C4-2B (cell line): ENCODE results near the gene SPAG9.

Experiments used
- H3K27ac ChIP-seq: fragments of 450-650 bp; 2 replicates; pipeline ENCODE4 v1.5.1; 2017
- ZFX ChIP-seq: fragments of 450-650 bp; IDR thresholded peaks from 2 replicates; pipeline ENCODE4 v1.6.1; 2017
- TF ChIP-seq, protein P1 (sequence below): fragments of 450-650 bp; conservative IDR thresholded peaks from 2 replicates; pipeline ENCODE4 v1.5.1; 2017; ENCODE audit warnings: mild to moderate bottlenecking

Gene SPAG9

GRCh38 chr17:50977487-50978159 lies 143.0 kb downstream of the SPAG9 start:
- no peak overlapping the region for H3K27ac ChIP-seq
- no peak for TF ChIP-seq ZFX
- TF ChIP-seq, protein P1, sequence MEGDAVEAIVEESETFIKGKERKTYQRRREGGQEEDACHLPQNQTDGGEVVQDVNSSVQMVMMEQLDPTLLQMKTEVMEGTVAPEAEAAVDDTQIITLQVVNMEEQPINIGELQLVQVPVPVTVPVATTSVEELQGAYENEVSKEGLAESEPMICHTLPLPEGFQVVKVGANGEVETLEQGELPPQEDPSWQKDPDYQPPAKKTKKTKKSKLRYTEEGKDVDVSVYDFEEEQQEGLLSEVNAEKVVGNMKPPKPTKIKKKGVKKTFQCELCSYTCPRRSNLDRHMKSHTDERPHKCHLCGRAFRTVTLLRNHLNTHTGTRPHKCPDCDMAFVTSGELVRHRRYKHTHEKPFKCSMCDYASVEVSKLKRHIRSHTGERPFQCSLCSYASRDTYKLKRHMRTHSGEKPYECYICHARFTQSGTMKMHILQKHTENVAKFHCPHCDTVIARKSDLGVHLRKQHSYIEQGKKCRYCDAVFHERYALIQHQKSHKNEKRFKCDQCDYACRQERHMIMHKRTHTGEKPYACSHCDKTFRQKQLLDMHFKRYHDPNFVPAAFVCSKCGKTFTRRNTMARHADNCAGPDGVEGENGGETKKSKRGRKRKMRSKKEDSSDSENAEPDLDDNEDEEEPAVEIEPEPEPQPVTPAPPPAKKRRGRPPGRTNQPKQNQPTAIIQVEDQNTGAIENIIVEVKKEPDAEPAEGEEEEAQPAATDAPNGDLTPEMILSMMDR: no peak

DNA sequence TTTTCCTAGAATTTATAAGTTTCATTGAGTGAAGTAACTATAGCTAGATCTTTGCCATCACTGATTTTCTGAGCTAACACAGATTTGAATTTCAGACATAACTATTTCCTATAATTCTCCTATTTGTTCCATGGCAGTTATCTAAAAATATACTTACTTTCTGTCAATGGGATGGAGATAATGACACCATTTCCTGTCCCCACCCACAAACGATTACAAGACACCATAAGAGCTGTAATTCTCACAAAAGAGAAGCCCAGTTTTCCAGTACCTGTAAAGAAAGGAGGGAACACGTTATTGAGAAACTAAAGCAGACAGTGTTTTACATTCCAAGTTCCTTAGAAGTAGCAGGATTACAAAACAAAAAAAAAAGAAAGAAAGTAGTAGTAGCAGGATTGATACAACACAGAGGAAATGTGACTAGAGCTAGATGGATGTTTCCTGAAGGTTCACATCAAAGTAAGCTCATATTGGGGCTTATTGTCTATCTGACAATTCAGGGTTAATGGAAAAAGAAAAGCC lies 143.7 kb downstream of the SPAG9 start:
- TF ChIP-seq, protein P1: no peak
- TF ChIP-seq ZFX: no peak

DNA sequence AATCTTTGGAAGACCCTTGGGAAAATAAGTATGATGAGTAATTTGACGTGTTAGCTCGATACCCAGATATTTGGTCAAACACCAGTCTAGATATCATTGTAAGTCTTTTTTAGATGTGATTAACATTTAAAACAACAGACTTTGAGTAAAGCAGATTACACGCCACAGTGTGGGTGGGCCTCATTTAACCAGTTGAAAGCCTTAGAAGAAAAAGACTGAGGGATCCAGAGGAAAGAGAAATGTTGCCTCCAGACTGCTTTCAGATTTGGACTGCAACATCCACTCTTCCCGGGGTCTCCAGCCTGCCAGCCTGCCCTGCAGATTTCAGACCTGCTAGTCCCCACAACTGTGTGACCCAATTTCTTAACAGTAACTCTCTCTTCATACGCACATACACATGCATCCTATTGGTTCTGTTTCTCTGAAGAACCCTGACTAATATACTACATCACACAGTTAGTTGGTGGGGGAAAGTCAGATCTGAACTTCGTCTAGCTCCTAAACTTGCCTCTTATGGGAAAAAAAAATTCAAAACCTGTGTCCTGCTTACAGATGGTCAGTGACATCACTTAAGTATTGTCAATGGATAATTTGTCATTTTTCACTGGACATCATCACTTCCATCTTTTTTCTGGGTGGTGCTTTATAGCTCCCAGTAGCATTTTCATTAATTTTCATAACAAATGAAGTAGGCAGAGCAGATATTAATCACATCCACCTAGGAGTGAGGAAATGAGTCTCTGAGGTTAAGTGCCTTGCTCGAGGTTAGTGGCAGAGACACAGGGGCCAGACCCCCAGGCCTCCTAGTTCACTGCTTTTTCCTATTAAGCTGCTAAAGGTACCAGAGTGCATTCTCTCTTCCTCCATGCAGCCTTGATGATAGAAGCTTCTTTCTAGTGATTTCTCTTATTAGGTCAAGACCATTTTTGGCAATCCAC lies 146.8 kb downstream of the SPAG9 start:
- no peak for TF ChIP-seq ZFX
- TF ChIP-seq, protein P1: no peak
- no peak overlapping the region for H3K27ac ChIP-seq

More for the DNA sequence above, 143.7 kb downstream of the SPAG9 start:
- H3K27ac ChIP-seq: no peak overlapping the region

- TF ChIP-seq, protein P1: no peak
- TF ChIP-seq ZFX: no peak
- no peak overlapping the region for H3K27ac ChIP-seq
These were observed 148.1 kb downstream of the SPAG9 start for GRCh38 chr17:50972577-50972976.

DNA sequence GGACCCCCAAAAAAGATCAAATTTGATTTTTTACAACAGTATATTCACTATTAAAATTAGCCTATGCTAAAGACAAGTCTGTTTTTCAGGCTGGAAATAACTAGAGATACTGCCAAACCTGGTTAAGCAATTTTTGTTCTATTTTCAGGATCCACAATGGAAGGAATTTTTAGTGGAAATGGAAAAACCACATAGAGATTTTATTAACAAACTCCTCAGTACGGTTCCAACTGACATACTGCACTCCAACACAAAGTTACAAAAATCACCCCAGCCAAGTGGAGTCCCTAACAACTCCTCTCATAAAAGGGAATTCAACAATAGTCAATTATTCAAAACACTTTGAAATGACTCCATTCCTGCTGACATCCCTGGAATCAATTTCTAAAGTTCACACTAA lies 152.9 kb downstream of the SPAG9 start:
- TF ChIP-seq ZFX: no peak
- TF ChIP-seq, protein P1: no peak
- no peak overlapping the region for H3K27ac ChIP-seq

GRCh38 chr17:50966163-50966666 lies 154.5 kb downstream of the SPAG9 start:
- H3K27ac ChIP-seq: no peak overlapping the region
- TF ChIP-seq ZFX: no peak
- TF ChIP-seq, protein P1: no peak
